ENCODE results near the gene SHB.
A peak's percentile ranks its signal among the peaks of the same experiment; 100 is the strongest.

SHB gene

GRCh38 chr9:38066914-38067858, 1.8 kb downstream of the SHB start:
- Histone ChIP-seq H3K4me2 (ENCODE audit: low read length) (peak overlapping the region; percentile 48), H3K27ac (ENCODE audit: low read depth, low read length, poor library complexity, severe bottlenecking) (no peak overlapping the region), H3K36me3 (ENCODE audit: insufficient read depth, low read length) (no peaks in the 10 kb centered on the region), H2AFZ (ENCODE audit: low read length) (no peak overlapping the region), H3K4me3 (ENCODE audit: low read depth, low read length, poor library complexity, severe bottlenecking) (peak overlapping the region; percentile 35), H3F3A (ENCODE audit: insufficient read depth, low read length) (no peaks in the 10 kb centered on the region), H3K9ac (ENCODE audit: low read length) (no peak overlapping the region), H3K9me3 (ENCODE audit: low read length) (no peaks in the 10 kb centered on the region), H3K4me1 (ENCODE audit: insufficient read depth, low read length, severe bottlenecking) (peaks cover 21% of the 10 kb centered on the region), H3K79me2 (ENCODE audit: insufficient read depth, low read length) (no peaks in the 10 kb centered on the region), H4K20me1 (ENCODE audit: insufficient read depth, low read length) (no peaks in the 10 kb centered on the region), H3K9me2 (ENCODE audit: low read depth, low read length) (no peaks in the 10 kb centered on the region), H3K27me3 (ENCODE audit: insufficient read depth, low read length) (no peaks in the 10 kb centered on the region)
- TF ChIP-seq CTCF (IDR thresholded peaks at IDR 0.05; ENCODE audit: low read length) (no peak), EZH2 (IDR thresholded peaks at IDR 0.05; ENCODE audit: borderline replicate concordance, low read length) (no peak)

- H3F3A ChIP-seq (ENCODE audit: insufficient read depth, low read length): no peaks in the 10 kb centered on the region
- no peaks in the 10 kb centered on the region for H3K27me3 ChIP-seq (ENCODE audit: insufficient read depth, low read length)
- no peak overlapping the region for H3K27ac ChIP-seq (ENCODE audit: low read depth, low read length, poor library complexity, severe bottlenecking)
- H3K4me2 ChIP-seq (ENCODE audit: low read length): no peak overlapping the region; the same call in 1 of the 2 replicates
- no peaks in the 10 kb centered on the region for H3K9me3 ChIP-seq (ENCODE audit: low read length)
- H3K9ac ChIP-seq (ENCODE audit: low read length): no peak overlapping the region
- H2AFZ ChIP-seq (ENCODE audit: low read length): no peak overlapping the region
- H3K9me2 ChIP-seq (ENCODE audit: low read depth, low read length): no peaks in the 10 kb centered on the region
- TF ChIP-seq EZH2 (IDR thresholded peaks at IDR 0.05; ENCODE audit: borderline replicate concordance, low read length): no peak
- TF ChIP-seq CTCF (IDR thresholded peaks at IDR 0.05; ENCODE audit: low read length): no peak
- peaks cover 21% of the 10 kb centered on the region for H3K4me1 ChIP-seq (ENCODE audit: insufficient read depth, low read length, severe bottlenecking)
- H4K20me1 ChIP-seq (ENCODE audit: insufficient read depth, low read length): no peaks in the 10 kb centered on the region
- H3K79me2 ChIP-seq (ENCODE audit: insufficient read depth, low read length): no peaks in the 10 kb centered on the region
- no peaks in the 10 kb centered on the region for H3K36me3 ChIP-seq (ENCODE audit: insufficient read depth, low read length)
- no peak overlapping the region for H3K4me3 ChIP-seq (ENCODE audit: low read depth, low read length, poor library complexity, severe bottlenecking)
Observed at GRCh38 chr9:38066197-38066913, 2.7 kb downstream of the SHB start.

- no peaks in the 10 kb centered on the region for H3K9me3 ChIP-seq (ENCODE audit: low read length)
- H3K27ac ChIP-seq (ENCODE audit: low read depth, low read length, poor library complexity, severe bottlenecking): no peak overlapping the region
- H4K20me1 ChIP-seq (ENCODE audit: insufficient read depth, low read length): no peaks in the 10 kb centered on the region
- H3K4me1 ChIP-seq (ENCODE audit: insufficient read depth, low read length, severe bottlenecking): peaks cover 21% of the 10 kb centered on the region
- H3K4me3 ChIP-seq (ENCODE audit: low read depth, low read length, poor library complexity, severe bottlenecking): no peak overlapping the region
- no peaks in the 10 kb centered on the region for H3K9me2 ChIP-seq (ENCODE audit: low read depth, low read length)
- H3K79me2 ChIP-seq (ENCODE audit: insufficient read depth, low read length): no peaks in the 10 kb centered on the region
- H3F3A ChIP-seq (ENCODE audit: insufficient read depth, low read length): no peaks in the 10 kb centered on the region
- TF ChIP-seq CTCF (IDR thresholded peaks at IDR 0.05; ENCODE audit: low read length) (no peak), EZH2 (IDR thresholded peaks at IDR 0.05; ENCODE audit: borderline replicate concordance, low read length) (no peak)
- no peaks in the 10 kb centered on the region for H3K36me3 ChIP-seq (ENCODE audit: insufficient read depth, low read length)
- H2AFZ ChIP-seq (ENCODE audit: low read length): no peak overlapping the region
- no peak overlapping the region for H3K4me2 ChIP-seq (ENCODE audit: low read length)
- no peak overlapping the region for H3K9ac ChIP-seq (ENCODE audit: low read length)
- H3K27me3 ChIP-seq (ENCODE audit: insufficient read depth, low read length): no peaks in the 10 kb centered on the region
Observed at GRCh38 chr9:38065369-38066075, 3.5 kb downstream of the SHB start.

Measured in OCI-LY1 (cell line).